Measurements from ENCODE around the gene SETD1A.

The SETD1A gene

DNA sequence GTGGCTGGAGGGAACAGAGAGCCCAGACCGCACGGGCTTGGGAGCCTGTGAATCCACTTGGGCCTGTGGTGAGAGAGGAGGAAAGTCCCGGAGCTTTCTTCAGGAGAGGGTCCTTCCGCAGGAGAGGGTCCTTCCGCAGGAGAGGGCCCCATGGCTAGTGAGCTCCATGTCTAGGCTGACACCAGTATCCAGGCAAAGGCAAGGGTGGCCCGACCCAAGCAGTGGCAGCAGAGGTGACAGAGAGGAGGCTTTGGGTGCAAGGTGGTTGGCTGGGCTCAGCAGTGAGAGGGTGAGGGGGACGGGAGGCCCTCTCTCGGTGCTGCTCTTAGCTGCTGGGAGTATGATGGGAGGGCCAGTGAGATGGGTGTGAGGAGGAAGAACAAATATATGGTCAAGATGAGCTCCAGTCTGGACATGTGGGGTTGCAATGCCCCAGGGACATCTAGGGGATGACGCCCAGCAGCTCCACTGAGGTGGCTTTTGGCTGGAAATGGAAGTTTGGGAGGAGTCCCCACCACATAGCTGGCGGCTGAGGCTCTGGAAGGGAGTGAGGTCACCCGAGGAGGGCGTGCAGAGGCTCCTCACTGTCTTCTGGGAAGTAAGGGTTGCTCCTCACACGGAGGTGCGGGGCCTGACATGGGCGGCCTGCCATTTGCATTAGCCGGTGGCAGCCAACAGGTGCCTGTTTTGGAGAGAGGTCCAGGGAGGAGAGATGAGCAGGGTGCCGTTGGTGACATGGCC, 25.2 kb downstream of the SETD1A start:
- no peak for DNase-seq (ENCODE audit: low spot score)

DNA sequence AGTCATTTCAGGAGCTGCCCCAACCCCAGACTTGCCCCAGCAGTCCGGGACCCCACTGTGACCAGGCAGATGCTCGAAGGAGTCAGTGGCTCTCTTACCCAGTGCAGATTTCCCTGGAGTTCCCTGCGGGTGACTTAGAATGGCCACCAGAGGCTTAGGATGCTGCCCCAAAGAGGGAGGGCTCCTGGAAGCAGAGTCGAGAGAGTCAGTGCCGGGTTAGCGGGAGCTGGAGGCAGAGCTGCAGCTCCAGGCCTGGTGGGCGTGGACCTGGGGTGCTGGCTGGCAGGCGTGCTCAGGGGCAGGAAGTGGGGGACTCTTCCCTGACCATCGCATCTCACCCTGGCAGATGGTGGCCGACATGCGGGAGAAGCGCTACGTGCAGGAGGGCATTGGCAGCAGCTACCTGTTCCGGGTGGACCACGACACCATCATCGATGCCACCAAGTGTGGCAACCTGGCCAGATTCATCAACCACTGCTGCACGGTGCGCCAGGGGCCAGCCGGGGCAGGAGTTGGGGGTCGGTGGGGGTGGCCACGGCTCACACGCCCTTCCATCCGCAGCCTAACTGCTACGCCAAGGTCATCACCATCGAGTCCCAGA, 25.8 kb downstream of the SETD1A start:
- DNase-seq (ENCODE audit: low spot score) = no peak

DNA sequence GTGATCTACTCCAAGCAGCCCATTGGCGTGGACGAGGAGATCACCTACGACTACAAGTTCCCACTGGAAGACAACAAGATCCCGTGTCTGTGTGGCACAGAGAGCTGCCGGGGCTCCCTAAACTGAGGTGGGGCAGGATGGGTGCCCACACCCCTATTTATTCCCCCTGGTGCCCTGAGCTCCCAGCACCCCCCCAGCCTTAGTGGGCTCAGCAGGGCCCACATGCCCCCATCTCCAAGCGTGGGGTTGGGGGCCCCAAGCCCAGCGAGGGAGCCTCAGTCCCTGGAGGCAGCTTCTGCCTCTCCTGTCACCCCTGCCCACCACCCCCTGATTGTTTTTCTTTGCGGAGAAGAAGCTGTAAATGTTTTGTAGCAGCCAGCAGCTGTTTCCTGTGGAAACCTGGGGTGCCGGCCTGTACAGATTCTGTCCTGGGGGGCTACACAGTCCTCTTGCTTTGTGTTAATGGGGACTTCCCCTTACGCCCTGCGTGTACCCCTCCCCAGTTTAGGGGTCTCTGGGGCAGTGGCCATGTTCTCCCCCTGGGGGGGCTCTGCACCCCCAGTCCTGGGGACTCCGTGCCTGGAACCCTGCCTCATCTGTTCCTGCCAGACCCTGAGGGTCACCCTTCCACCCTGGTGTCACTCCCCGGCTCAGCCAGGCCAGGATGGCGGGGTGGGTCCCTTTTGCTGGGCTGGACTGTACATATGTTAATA, 26.5 kb downstream of the SETD1A start:
- no peak for DNase-seq (ENCODE audit: low spot score)

DNA sequence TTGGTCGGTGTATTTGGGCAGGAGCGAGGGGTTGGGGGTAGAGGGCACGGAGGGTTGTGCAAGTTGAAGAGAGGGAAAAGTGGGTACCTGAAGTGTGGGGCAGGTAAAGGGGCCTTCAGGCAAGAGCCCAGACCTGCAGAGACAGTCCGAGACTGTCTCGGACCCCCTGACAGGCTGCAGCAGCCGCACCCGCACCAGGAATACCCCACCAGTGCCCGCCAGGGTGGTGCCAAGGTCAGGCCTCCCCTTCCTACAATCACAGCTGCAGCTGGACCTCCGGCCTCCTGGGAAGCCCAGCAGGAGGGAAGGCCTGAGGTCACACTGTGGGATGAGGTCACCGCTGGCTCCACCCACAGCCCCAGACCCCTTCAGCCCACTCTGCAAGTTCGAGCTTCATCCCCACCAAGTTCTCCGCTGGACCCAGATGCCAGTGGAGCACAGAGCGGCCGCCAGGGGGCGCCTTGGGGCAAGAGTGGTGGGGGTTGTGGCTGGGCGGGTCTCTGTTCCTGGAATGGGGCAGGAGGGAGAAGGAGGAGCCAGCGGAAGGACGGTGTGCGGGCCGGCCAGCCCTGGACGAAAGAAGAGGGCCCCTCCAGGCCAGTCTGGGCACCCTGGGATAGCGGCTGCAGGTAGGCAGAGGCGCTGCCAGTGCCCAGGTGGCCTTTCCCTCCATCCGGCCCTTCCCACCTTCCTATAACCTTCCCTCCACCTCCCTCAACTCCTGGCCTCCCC, 27.3 kb downstream of the SETD1A start, which contains the start of gene HSD3B7:
Gene HSD3B7 (plus strand): TSS at position 539 of the 732 bp plus-strand sequence. CDS start 452 bp downstream, outside the sequence.
- peak; percentile 97 for DNase-seq (ENCODE audit: low spot score)

DNA sequence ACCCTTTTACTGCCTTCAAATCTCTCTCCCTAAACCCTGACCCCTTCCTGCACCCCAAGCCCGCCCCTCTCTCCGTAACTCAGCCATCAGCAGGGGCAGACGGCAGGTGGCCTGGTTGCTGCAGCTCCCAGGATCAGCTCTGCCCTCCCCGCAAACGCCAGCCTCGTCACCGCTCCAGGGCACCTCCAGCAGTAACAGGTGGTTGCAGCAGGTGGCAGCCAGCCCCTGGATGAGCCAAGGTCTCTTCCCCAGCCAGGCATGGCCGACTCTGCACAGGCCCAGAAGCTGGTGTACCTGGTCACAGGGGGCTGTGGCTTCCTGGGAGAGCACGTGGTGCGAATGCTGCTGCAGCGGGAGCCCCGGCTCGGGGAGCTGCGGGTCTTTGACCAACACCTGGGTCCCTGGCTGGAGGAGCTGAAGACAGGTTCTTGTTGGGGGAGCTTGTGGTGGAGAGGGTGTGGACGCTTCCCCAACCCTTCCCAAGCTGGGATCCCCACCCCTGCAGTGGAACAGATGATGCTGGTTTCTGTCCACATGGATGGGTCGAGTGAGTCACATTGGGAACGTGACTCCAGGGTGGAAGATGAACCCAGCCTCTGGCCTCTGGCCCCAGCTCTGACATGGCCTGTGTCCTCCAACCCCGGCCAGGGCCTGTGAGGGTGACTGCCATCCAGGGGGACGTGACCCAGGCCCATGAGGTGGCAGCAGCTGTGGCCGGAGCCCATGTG, 28.0 kb downstream of the SETD1A start:
- peak; percentile 60 for DNase-seq (ENCODE audit: low spot score)

DNA sequence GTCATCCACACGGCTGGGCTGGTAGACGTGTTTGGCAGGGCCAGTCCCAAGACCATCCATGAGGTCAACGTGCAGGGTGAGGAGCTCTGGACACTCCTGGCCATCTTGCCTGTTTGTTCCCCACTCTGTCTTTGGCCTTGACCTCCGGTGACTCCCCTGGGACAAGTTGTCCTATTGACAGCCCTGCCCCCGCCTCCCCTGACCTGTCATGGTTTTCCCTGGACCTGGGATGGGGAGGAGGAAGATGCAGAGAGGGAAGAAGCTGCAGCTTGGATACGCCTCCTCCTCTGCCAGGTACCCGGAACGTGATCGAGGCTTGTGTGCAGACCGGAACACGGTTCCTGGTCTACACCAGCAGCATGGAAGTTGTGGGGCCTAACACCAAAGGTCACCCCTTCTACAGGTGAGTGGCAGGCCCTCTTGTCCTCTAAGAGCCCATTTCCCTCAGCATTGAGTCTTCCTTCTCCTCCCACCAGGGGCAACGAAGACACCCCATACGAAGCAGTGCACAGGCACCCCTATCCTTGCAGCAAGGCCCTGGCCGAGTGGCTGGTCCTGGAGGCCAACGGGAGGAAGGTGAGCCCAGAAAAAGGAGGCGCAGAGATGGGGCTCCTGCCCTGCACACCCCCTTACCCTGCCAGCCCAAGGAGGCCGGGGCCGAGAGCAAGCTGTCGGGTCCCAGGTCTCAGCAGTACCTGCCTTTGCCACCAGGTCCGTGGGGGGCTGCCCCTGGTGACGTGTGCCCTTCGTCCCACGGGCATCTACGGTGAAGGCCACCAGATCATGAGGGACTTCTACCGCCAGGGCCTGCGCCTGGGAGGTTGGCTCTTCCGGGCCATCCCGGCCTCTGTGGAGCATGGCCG, 28.8 kb downstream of the SETD1A start:
- DNase-seq (ENCODE audit: low spot score) = no peak

DNA sequence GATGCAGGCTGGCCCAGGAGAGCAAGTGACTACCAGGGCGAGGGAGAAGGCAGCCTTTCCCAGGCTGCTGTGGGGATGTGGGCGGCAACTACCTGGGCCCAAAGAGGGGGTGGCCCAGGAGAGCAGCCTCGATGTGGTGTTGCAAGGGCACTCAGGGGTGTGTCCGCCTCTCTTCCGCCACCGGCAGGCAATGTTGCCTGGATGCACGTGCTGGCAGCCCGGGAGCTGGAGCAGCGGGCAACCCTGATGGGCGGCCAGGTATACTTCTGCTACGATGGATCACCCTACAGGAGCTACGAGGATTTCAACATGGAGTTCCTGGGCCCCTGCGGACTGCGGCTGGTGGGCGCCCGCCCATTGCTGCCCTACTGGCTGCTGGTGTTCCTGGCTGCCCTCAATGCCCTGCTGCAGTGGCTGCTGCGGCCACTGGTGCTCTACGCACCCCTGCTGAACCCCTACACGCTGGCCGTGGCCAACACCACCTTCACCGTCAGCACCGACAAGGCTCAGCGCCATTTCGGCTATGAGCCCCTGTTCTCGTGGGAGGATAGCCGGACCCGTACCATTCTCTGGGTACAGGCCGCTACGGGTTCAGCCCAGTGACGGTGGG, 30.1 kb downstream of the SETD1A start:
- DNase-seq (ENCODE audit: low spot score) = no peak

DNA sequence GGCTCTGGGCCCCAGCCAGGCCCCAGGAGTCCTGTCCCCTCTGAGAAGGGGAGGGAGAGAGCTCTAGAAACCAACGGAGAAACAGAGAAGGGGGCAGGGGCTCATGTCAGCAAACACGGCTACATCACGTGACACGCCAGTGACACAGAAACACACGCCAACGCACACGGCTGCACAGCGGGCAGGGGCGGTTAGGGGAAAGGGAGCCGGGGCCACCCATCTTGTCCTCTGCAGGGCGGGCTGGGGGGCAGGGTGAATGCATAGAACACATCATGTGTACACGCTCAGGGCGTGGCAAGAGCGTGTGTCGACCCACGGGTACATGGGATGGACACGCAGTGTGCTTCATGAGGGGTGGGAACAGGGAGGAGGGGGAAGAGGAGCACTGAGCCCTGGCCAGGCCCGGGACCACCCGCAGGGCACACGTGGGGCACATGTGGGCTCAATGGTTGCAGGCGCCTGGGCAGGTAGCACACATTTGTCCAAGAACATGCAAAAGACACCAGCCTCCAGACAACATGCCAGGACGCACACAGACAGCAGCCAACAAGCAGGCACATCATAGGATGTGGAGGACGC, 32.0 kb downstream of the SETD1A start:
- DNase-seq (ENCODE audit: low spot score) = no peak

DNA sequence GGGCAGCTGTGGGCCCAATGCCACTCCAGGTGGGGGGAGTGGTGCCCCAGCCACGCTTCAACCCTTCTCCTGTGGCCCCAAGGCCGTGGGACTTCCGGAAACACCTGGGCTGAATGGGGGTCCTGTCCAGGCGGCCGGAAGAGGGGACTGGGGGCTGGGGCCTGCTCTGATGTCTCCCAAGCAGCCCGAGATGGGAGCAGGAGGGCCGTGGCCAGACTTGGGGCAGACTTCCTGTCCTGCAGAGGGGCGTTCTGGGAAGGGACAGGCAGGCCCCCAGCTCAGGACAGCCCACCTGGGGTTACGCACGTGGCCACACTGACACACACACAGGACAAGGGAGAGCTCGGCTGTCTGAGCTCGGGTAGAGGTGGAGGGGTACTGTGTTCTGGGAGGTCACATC, 32.6 kb downstream of the SETD1A start:
- DNase-seq (ENCODE audit: low spot score) = no peak

DNA sequence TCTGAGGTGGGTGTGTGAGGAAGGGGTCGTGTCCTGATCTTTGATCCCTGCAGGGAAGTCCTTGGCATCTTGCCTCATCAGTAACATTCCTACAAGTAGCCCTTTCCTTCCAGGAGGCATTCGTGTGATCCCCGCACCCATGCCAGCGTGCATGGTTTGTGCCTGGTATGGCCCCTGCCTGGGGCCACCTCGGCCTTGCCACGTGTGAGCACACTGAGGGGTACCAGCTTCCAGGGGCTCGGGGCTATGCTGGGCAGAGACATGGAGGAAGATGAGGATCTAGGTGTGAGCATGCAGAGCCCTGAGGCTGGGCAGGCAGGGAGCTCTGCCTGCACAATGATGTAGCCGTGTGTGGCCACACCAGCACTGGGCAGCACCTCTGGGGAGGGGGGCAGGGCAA, 33.5 kb downstream of the SETD1A start:
- no peak for DNase-seq (ENCODE audit: low spot score)

DNA sequence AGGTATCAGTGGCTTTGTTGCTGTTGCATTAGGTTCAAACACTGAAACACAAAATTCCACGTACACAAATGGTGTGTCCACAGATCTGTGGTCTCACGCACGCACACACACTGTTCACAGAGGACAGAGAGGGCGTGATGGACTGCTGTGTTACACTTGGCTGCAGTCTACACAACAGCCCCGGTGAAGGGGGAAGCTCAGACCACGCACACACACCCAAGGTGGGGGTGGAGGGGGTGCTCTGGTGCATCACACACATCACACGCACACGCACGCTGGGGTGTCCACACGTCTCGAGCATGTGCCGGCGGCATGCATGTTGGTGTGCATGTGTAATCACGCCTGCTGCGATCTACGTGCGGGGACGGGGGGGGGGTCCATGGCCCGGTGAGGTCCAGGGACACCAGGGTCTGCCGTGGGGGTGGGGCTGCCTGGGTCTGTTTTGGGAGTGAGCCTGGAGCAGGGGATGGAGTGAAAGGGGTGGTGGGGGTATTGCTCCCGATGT, 34.8 kb downstream of the SETD1A start:
- DNase-seq (ENCODE audit: low spot score) = no peak

DNA sequence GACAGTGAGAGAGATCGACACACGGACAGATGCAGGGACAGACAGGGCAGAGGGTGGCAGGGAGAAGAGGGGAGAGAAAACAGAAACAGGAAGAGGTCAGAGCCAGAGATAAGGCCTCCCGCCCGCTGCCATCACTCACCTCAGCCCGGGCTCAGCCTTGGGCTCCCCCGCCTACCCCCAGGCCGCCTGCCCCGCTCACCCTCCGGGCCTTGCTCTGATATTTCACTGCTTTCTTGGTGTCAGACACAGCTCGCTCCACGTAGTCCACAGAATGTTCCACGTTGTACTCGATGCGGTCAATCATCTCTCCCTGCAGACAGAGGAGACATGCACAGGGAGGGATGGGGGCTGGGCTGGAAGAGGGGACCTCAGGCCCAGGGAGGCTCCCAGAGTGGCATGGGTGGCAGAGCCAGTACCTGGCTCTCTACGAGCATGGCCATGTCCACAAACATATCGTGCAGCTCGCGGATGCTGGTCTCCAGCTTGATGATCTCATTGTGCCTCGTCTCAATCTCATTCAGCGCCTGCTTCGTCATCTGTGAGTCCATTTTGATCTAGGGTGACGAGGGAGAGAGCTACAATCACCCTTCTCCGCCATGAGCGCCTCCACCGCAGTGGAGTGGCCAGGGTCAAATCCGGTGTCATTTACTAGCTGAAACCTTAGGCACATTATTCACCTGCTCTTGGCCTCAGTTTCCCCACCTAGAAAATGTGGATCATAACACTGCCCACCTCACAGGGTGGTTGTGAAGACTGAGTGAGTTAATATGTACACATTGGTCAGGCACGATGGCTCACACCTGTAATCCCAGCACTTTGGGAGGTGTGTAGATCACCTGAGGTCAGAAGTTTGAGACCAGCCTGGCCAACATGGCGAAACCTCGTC, 35.6 kb downstream of the SETD1A start:
- no peak for DNase-seq (ENCODE audit: low spot score)

DNA sequence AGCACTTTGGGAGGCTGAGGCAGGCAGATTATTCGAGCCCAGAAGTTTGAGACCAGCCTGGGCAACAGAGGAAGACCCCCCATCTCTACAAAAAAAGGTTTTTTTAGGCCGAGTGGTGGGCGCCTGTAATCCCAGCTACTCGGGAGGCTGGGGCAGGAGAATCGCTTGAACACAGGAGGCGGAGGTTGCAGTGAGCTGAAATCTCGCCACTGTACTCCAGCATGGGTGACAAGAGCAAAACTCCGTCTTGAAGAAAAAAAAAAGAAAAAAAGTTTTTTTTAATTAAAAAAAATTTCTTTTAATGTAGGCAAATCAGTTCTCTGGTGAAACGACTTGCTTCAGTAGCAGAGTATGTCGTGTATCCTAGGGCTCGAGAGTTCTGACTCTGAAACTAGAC, 38.4 kb downstream of the SETD1A start:
- DNase-seq (ENCODE audit: low spot score) = no peak

DNA sequence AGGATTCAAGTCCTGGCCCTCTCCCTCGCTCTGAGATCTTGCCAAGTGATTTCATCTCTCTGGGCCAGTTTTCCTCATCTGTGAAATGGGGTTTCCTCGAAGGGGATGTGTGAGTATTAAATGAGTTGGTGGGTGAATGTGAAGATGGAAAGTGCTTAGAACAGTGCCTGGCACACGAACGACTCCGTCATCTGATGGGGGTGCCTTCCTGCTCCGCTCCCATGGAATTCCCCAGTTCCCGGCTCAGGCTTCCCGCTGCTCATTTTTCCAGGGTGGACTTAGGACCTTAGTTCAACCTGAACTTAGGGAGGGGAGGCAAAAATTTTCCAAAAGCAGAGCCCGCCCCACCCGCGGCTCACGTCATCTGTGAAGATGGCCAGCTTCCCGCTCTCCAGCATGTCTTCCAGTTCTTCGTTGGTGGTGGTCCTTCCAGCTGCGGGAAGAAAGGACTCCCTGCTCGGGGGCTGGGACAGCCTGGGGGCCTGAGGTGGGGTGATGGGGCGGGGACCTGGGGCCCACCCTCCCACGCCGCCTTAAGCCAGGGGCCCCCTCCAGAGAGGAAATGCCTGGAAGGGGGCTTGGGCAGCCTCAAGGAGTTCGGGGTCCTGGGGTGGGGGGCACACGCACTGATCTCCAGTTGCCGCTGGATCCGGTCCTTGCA, 38.9 kb downstream of the SETD1A start:
- no peak for DNase-seq (ENCODE audit: low spot score)

DNA sequence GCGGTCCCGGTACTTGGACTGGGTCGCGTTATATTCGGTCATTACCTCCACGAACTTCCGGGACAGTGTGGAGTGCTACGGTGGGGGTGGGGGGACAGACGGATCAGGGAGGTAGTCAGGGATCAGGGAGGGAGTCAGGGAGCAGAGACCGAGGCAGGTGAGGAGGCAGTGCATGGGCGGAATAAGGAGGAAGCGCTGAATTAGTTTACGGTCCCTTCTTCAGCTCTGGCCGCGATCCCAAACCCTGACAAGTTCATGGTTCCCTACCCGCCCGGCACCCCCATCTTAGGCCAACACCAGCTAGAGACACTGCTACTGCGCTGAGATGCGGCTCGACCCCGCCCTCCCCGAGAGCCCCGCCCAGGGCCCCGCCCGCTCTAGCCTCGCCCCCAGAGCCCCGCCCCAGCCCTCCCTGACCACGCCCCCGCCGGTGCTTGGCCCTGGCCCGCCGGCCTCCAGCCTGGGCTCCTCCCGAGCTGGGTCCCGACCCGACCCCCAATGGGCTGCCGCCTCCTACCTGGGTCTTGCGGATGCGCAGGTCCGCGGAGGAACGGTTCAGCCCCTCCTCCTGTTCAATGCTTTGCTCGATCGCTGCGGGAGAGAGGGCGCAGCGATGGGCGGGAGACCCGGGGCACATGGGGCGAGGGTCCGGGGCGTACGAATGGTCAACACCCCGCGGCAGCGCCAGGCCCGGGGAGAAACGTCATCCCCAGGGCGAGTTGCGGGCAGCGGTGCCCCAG, 39.6 kb downstream of the SETD1A start:
- DNase-seq (ENCODE audit: low spot score) = peak; percentile 98

DNA sequence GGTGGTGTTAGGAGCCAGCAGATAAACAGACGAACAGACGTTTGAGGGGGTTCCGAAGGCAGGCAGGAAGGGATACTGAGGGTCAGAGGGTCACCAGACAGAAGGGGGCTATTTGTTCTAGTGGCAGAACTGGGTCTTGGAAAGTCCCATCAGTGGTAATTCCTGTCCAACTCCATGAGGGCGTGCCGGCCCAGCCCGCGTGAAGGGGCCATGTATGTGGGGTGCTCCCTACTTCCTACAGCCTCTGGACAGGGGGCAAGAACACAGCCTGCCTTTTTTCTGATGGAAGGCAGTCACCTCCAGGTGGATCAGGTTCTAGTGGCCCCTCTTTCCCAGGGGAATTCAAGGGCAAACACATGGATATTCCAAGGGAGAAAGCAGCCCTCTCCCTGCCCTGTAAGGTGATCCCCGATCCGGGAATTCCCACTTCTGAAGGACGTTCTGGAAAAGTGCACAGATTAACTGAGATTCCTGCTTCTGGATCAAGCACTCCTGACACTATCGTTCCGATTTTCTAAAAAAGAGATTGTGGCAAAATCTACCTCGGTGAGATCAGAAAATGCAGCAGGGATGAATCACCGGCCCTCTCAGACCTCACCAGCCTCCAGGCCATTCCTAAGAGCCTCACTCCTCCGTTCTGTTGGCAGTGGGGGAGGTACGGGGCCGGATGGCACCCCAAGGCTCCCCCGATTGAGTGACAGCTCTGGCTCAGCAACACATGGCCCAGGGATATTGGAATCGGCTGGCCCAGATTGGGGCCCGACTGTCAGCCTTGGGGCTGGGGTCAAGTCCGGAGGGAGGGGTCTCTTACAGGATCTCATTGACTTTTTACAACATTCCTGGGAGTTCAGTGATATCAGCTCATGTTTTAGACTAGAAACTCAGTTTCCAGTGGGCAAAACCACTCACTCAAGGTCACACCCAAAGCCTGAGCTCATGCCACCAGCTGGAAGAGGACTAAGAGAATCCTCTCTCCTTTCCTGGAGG, 40.5 kb downstream of the SETD1A start:
- DNase-seq (ENCODE audit: low spot score) = peak; percentile 93
